ENCODE results near the gene ROPN1.
"Not testable (repeated sequence)": the region's sequence is repeated elsewhere in the genome, so short reads cannot be mapped to it uniquely, and the experiment has no call there.

Gene ROPN1

DNA sequence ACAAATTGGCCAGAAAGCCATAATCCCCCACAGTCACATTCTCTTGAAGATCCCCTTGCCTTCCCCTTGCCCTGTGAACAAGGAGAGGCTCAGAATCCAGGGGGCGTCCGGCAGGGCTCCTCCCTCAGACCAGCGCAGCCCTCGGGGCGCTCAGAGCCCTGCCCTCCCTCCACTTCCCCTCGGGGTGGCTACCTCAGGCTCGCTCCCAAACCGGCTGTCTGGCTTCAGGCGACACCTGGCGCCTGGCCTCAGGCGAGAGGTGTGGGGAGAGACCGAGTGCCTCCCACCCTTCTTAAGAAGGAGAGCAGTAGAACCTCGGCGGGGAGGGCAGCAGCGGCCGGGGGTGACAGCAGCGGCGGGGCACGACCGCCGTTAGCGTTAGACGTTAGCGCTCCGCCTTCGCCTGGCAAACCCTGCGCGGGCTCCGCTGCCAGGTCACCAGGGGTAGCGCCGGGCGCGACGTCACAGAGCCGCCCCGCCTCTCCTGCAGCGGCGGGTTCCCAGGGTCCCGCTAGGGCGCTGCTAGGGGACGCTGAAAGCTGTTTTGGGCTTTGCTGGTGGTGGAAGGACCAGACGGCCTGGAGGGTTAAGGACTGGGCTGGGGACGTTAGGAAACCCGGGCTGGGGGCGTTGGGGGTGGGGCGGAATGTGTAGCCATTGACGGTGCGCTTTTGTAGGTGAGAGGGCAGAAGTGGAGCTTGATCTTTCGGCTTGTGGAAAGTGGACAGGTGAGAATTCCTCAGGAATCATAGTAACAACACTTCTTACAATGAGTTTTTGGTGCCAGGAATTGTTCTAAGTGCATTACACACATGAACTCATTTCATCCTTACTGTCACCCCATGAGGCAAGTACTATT, at the start of gene ROPN1:
Gene ROPN1, minus strand, starts transcription at position 395 of the 859 bp plus-strand sequence. CDS start 11,643 bp downstream, outside the sequence.
- DNase-seq, result not testable (repeated sequence)

DNA sequence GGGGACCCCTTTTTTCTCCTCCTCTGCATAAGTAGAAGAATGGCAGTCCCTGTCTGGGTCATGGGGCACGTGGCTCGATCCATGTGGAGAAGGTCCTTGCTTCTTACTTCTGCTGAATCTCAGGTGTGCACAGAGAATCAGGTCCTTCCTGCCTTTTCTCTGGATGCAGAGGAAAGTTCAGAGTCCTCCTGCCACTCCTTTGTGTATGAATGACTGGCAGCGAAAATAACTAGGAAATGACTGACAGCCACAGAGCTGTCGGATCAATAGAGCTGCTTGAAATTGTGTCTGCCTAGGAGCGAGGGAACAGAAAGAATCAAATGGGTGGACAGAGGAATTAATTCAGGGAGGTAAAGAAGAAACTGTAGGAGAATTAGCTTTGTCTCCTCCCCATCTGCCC, 49.6 kb upstream of the ROPN1 start:
- DNase-seq, result no peak

DNA sequence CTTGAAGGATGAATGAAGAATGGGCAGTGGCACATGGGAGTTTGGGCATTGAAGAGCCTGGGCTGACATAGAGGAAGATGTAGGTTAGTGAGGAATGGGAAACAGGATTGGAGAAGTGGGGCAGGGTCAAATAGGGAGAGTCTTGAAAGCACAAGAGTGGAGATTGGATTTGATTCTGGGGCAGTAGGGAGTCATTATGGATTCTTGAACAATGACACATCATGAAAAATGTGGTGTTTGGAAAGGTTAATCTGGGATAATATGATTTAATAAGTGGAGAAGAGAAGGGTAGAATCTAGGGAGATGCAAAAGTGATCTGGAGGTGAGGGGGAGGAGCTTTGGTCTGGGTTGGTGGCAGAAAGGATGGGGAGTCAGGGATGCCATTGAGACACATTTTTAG, 45.4 kb upstream of the ROPN1 start:
- DNase-seq, result no peak

DNA sequence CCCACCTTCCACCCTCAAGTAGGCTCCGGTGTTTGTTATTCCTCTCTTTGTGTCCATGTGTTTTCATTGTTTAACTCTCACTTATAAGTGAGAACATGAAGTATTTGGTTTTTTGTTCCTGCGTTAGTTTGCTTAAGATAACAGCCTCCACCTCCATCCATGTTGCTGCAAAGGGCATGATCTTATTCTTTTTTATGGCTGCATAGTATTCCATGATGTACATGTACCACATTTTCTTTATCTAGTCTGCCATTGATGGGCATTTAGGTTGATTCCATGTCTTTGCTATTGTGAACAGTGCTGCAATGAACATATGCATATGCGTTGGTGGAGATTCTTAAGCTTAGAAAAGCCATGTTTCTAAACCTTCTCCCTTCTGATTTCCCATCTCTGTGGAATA, 44.3 kb upstream of the ROPN1 start:
- not testable (repeated sequence) for DNase-seq

DNA sequence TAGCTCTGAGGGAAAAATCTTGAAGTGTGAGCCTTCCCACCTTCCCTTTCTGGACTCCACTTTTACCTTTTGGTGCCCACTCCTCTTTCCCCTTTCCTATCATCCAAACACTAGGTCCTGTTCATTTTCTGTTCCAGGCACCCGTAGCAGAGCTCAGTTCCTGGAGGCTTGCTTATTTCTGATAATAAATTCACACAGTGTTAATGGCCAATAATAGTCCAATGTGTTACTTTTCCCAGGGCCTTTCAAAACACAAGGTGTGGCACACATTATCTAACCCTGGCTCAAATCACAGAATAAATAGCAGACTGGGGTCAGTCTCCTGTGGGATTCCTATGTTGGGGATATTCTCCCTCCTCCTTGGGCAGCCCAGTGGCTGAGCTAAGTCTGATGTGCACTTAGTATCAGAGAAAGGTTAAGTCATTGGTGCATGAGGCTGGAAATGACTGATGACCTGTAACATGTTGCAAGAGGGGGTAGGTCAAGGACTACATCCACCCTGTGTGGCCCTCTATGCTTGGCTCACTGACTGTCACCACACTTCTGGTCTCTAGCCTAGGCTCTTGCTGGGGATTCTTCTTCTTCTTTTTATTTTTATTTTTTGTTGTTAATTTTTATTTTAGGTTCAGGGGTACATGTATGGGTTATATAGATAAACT, 43.7 kb upstream of the ROPN1 start:
- no peak for DNase-seq

DNA sequence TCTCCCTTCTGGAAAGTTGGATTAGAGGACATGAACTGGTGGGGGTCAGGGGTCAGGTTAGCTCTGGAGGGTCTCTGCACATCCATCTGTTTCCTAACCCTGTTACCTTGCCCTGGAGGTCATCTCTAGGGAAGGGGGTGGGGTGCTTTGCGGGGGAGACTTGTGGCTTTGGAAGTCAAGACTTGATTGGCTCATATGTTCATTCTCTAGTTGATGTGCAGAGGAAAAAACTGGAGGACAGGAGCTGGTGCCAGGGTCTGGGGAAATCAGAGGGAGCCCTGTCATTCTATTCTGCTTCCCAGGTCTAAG, 42.9 kb upstream of the ROPN1 start:
- DNase-seq, result no peak

DNA sequence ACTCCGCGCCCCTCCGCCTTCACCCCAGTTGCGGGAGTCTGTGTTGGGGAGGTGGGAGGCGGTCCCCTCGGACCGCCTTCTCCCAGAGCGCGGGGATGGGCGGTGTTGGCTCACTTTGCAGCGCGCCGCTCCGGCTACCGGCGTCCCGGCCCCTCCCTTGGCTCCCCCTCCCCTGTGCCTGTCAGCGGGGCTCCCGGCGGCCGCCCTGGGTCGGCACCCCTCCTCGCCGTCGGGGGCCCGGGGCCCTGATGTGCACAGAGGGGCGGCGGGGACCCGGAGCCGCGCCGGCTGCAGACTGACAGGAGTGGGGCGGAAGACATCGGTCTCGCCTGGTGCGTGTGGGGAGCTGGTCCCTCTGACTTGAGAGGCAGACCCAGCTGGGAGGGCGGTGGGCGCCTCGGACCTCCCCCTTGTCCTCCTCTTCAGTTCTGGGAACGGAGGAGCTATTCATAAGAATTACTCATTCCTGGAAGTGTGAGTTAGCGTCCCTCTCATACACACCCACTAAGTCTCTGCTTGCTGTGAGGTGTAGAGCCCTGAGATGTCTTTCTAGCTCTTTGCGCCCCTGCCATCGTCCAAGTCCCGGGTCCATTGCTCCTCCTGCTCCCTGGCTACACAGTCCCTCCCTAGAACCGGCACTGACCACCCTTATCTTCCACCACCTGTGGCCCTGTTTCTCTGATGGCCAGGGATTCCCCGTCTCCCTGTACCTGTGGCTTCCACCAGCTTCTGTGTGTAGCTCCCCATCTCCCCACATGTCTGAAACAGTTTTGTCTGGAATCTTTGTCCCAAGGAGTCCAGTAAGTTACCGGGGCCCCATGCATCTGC, 42.3 kb upstream of the ROPN1 start:
- no peak for DNase-seq

DNA sequence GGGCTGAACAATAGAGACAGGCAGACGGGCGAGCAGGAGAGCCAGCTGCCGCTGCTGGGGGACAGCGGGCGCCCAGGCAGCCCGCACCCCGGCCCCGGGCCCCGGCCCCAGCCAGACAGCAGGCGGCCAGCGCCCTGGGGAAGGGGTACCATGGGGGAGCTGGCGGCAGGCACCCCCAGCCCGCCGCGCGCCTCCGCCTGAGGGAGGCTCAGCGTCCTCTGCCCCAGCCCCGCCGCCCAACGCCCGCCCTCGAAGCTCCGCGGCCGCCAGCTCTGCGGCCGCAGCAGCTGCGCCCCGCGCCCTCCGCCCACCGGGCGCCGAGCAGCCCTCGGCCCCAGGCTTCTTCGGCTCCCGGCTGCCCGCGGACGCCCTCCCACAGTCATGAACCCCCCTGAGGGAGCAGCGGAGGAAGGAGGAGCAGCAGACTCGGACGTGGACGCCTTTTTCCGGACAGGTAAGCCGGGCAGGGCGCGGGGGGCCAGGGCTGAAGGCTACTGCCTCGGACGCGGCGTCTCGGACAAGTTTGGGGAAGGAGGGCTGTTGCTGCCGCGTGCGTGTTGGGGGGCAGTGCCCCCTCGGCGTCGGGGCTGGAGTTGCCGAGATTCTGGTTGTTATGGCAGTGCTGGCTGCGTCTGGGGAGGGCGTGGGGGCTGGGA, 41.6 kb upstream of the ROPN1 start, which contains the start of gene KALRN:
Gene KALRN, plus strand, starts transcription at position 10 of the 656 bp plus-strand sequence.
- no peak for DNase-seq

DNA sequence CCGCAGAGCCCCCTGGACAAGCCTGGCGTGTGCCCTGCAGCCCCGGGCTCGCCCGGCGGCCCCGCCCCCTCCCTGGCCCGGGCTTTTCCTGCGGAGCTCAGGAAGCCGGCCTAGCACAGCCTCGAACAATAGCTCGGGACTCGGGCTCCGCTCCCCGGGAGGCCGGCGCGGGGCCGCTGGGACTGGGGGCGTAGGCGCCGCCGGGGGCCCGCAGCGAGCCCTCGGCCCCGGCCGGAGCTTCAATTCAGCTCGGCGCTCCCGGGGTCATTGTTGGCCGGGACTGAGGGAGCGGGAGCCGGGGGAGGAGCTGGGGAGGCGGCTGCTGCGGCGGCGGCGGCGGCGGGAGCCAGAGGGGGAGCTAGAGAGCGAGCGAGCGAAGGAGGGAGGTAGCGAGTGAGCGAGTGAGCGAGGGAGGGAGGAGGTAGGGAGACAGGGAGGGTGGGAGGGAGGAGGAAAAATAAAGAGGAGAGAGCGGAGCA, 41.0 kb upstream of the ROPN1 start:
- DNase-seq, result peak; percentile 51

DNA sequence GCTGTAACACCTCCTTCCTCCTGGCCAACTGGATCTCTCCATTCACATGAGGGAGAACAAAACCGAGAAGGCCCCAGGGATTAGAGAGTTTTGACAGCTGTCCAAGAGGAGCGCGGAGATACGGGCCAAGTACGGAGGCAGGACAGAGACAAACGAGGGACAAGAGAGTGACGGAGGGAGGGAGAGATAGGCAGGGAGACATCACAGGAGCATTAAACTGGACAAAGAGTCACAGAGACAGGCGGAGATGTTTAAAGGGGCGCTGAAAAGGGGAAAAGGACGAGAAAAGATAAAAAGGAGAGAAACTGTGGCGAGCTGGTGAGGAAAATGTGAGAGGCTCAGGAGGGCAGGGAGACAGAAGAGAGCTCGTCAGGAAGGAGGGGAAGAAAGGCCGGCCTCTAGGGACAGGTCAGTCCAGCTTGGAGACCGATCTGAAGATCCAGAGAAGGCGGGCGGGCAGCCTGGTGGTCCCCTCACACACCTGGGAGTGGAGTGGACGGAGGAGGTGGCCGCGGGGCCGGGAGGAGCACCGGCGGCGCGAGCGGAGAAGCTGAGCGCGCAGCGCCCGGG, 40.5 kb upstream of the ROPN1 start:
- DNase-seq, result no peak

DNA sequence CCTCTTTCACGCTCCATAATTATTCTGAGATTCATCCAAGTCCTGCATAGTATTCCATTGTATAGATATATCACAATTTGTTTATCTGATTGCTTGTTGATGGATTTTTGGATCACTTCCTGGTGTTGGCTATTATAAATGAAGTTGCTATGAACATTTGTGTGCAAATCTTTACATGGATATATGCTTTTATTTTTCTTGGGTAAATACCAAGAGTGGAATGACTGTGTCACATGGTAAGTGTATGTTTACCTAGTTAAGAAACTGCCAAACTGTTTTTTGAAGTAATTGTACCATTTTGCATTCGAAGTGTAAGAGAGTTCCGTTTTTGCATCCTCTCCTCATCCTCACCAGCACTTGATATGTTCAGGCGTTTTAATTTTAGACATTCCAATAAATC, 34.6 kb upstream of the ROPN1 start:
- no peak for DNase-seq

DNA sequence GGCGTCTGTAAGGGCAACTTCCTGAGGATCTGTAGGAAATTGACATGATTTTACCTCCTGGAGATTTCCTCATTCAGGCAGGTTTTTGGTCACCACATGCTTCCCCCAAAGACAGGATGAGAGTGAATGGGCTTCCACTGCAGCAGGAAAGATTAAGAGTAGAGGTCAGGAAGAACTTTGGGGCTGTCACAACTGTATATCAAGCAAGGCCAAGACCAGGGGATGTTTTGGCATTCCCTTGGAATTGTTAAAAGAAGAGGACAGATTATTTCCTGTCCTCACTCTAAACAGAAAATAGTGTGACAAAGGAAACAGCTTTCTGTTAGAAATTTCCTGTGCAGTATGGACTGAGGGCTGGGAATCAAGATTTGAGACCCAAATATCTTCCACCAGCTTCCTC, 31.6 kb upstream of the ROPN1 start:
- DNase-seq, result not testable (repeated sequence)

DNA sequence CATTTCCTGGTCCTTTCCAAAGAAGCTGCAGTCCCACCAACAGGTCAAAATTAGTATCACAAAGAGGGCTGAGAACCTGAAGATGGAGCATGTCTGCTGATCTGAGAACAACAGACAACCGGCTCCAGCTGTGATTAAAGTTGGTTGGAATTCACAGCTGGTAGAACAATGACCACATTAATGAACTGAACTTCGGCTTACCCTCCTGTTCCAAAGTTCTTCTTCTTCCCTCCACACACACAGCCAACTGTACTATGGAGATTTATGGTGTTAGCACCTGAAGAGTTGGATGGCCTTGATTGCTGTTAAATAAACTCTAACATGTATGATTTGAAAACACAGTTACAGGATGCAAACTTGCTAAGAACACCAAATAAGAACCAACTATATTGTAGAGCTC, 27.4 kb upstream of the ROPN1 start:
- no peak for DNase-seq

DNA sequence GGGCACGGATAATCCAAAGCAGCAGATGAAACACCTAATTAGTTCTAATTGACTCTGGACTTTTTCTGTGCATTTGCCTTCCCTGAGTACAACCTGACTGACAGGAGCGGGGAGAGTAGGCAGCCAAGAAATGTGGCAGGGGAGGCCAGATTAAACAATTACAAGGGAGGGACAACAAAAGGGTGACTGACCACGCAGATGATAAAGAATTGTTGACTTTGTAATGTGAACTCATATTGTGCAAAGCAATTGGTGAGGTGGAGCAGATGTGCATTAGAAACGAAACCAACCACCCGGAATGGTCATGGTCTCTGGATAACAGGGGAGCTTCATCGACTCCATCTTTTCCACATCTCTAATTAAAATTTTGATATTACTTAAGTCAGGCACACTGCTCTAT, 25.6 kb upstream of the ROPN1 start:
- not testable (repeated sequence) for DNase-seq

DNA sequence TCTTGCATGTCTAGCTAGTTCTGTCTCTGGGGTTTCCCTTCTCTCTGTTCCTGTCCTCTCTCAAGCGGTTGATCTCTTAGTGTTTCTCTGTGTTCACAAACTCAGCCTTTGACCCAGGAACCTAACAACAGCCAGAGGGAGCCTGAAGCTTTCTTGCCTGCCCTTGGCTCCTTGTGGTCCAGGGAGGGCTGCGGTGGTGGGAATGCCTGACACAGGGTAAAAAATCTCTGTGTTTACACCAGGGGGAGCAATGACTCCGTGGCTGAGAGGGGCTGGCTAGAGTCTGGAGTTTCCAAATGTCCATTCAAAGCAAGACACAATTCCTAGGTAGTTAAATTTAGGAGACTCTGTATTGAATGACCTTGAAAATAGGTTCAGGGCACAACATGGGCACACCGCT, 24.6 kb upstream of the ROPN1 start:
- not testable (repeated sequence) for DNase-seq

DNA sequence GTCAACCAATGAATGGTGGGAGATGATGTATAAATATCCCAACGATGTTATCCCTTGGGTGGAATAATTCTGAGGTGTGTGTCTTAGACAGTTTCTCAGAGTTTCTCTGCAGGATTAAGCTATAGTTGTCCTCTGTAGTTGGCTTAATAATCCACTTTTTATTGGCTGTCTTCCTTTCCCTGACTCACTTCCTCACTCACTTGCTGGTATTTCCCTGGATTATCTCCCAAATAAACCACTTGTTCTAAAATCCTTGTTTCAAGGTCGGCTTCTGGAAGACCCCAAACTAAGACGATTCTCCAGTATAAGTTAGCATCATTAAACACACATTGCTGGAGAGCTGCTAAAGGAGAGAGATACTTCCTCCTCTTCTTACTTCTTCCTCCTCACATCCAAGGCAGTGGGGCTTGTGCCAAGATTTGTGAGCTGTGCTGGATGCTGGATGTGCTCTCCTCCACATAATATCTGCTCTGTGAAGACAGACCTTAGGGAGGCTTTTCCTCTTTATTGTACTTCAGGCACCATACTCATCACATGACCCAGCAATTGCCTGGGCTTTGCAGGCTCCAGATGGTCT, 22.5 kb upstream of the ROPN1 start:
- no peak for DNase-seq

DNA sequence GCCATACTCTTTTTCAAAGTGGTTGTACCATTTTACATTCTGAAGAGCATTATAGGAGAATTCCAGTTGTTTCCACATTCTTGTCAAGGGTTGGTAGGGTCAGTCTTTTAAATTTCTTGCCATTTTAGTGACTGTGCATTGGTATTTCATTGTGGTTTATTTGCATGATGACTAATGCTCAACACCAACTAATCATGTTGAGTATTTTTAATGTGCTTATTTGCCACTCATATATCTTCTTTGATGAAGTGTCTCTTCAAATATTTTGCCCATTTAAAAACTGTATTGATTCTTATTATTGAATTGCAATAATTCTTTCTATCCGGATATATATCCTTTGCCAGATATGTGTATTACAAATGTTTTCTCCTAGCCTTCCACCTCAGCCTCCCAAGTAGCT, 16.4 kb upstream of the ROPN1 start:
- DNase-seq, result not testable (repeated sequence)

DNA sequence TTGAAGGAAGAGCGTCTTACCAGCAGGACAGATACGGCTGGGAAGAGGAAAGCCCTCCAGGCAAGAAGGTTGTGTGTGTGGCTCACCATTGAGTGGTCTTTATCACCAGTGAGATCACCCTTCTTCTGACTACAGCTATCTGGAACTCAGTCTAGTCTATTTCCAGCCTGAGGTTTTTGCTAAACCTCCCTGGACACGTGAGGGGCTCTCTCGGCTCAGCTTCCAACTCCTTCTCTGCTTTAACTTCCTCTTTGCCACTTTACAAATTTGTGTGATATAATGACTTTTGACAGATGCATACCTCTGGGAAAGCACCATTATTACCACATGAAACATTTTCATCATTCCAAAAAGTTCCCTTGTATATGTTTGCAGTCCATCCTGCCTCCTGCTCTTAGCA, 15.3 kb upstream of the ROPN1 start:
- DNase-seq, result no peak

DNA sequence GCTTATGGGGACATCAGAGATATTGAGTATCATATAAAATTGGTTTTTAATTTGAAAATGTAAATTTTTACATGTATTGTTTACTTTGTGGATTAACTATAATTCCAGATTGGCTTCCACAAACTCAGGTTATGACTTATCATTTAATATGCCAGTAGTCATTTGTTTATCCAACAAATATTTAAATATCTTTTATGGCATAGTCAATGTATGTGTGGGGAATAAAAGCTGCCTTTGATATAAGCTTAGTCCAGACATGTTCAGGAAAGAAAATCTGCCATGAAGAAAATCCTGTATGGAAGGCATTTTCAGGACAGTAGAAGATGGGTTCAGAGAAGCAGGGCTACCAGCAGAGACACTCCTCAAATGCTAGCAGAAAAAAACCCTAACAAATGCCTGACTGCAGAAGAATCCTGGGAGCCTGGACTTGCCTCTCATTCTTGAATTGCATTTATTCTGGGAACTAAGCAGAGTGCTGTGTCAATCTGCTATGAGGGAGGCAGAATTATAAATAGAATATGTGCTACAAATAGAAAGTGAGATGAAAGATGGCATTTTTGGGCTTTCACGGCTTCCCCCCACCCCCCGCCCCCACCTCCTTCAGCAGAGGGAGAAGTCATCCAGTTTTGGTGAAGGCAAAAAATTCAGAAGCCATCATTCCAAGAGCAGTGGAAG, 10.6 kb upstream of the ROPN1 start:
- not testable (repeated sequence) for DNase-seq

DNA sequence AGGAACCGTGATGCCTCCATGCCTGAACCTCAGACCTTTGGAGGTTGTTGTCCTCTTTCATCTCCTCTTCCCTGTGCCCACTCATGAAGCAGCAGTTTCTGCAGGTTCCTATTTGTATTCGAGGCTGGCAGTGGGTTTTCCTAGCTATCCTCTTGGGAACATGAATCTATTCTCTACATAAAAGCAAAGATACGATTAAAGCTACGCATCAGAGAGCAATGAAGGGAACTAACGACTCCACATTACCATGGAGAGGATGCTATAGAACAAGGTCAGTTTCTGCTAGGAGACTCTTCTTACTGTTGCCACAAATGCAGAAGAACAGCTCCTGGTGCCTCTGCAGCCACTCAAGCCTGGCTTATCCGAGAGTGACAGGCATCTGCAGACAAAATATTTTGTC, 9.4 kb upstream of the ROPN1 start:
- DNase-seq, result not testable (repeated sequence)

DNA sequence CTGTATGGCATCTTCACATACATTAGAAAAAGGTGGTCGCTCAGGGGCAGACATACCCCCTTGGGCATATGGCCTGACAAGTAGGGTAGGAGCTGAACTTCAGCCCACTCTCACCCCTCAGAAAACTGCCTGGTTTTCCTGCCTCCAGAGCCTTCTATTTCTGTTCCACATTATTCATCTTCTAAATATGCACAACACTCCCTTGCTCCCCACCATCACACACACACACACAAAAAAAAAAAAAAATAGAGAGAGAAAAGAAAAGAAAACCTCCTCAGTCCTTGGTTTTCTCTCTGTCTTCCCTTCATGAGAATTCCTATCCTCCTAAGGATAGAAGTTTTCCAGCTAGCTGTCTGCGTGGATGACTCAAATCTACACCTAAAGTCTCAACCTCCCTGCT, 5.6 kb upstream of the ROPN1 start:
- DNase-seq, result no peak

DNA sequence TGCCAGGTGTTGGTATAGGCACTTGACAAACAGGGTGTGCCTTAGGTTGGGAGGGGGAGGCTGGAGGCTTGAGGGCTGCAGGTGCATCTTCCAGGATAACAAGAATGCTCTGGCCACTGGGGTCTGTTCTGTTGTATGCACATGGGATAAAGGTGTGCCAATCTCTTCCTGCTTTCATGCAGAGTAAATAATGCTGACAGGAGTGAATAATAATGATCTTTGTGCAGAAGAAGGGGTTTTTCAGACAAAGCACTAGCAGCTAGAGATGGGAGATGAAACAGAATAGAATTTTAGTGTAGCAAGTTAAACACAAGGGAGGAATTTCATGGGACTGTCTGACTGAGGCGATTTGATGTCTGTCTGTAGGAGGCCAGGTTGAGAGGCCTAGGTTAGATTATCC, 1.9 kb upstream of the ROPN1 start:
- no peak for DNase-seq
